MG63 (cell line): ENCODE data around the gene ARMC6. TPM values are rescaled to one million over a fixed set of nuclear protein-coding genes. Genes with fewer than 3 reads are reported as not detected.

ENCODE experiments used
- DNase-seq: peaks from one replicate; pipeline ENCODE4 v3.0.0-alpha.2; 2020
- H3K27me3 ChIP-seq: fragments of 250-450 bp; sonication (Bioruptor Pico); 2 replicates; pipeline ENCODE4 v1.5.1; 2020; ENCODE audit warnings: mild to moderate bottlenecking, moderate library complexity
- H3K36me3 ChIP-seq: fragments of 250-450 bp; sonication (Bioruptor Pico); 2 replicates; pipeline ENCODE4 v1.5.1; 2020; ENCODE audit warnings: mild to moderate bottlenecking, moderate library complexity
- H3K4me3 ChIP-seq: fragments of 250-450 bp; sonication (Bioruptor Pico); 2 replicates; pipeline ENCODE4 v1.5.1; 2020; ENCODE audit warnings: mild to moderate bottlenecking, moderate library complexity
- H3K9me3 ChIP-seq: fragments of 250-450 bp; sonication (Bioruptor Pico); 2 replicates; pipeline ENCODE4 v1.5.1; 2020; ENCODE audit warnings: mild to moderate bottlenecking, moderate library complexity
- total RNA-seq: library from RNA; depleted of rRNA; stranded (reverse); fragments of >200 nt; shearing (Covaris generic); gene quantifications from 2 replicates; pipeline ENCODE4 v1.2.3, GENCODE V29; 2014; ENCODE audit warnings: low replicate concordance; rRNA removed

Gene ARMC6
- 219 and 267 TPM in 2 replicates for total RNA-seq

- DNase-seq: peak; percentile 96
- Histone ChIP-seq H3K9me3 (peaks cover 4% of the 10 kb centered on the region), H3K4me3 (peak within 1 kb of the TSS; percentile 87), H3K36me3 (peaks cover 76% of the 10 kb centered on the region), H3K27me3 (no peaks in the 10 kb centered on the region)
Measured at GRCh38 chr19:19033426-19034203, at the start of gene ARMC6, which contains the start of gene SUGP2. Gene ARMC6, plus strand, starts transcription at chr19:19033603. Its CDS starts 607 bp downstream, at chr19:19034210. Gene SUGP2, minus strand, starts transcription at chr19:19033517. Its CDS starts 2,446 bp downstream, at chr19:19031071.

- 0 out of 2 replicates have a peak, but pooled peaks cover 2% of the 10 kb centered on the region for H3K9me3 ChIP-seq
- H3K4me3 ChIP-seq: no peak overlapping the region
- DNase-seq: no peak
- no peaks in the 10 kb centered on the region for H3K36me3 ChIP-seq
- peaks cover 6% of the 10 kb centered on the region; the same call in 1 of the 2 replicates for H3K27me3 ChIP-seq
Measured at GRCh38 chr19:18984251-18984650, 49.2 kb upstream of the ARMC6 start.

GRCh38 chr19:18985257-18985656 is 48.1 kb upstream of the ARMC6 start:
- Histone ChIP-seq H3K36me3 (no peaks in the 10 kb centered on the region), H3K27me3 (peaks cover 6% of the 10 kb centered on the region; the same call in 1 of the 2 replicates), H3K4me3 (no peak overlapping the region), H3K9me3 (0 out of 2 replicates have a peak, but pooled peaks cover 2% of the 10 kb centered on the region)
- DNase-seq: no peak

- H3K36me3 ChIP-seq: peaks cover 9% of the 10 kb centered on the region
- H3K9me3 ChIP-seq: 0 out of 2 replicates have a peak, but pooled peaks cover 2% of the 10 kb centered on the region
- no peak for DNase-seq
- H3K4me3 ChIP-seq: no peak overlapping the region
- H3K27me3 ChIP-seq: peaks cover 5% of the 10 kb centered on the region; the same call in 1 of the 2 replicates
Measured at GRCh38 chr19:18987456-18987855, 45.9 kb upstream of the ARMC6 start.

- Histone ChIP-seq H3K4me3 (no peak overlapping the region), H3K27me3 (no peaks in the 10 kb centered on the region; the same call in 1 of the 2 replicates), H3K36me3 (peaks cover 27% of the 10 kb centered on the region), H3K9me3 (no peaks in the 10 kb centered on the region)
- DNase-seq: no peak
Measured at GRCh38 chr19:18989316-18989715, 44.1 kb upstream of the ARMC6 start.

- DNase-seq: no peak
- no peaks in the 10 kb centered on the region for H3K27me3 ChIP-seq
- H3K9me3 ChIP-seq: no peaks in the 10 kb centered on the region
- peaks cover 36% of the 10 kb centered on the region for H3K36me3 ChIP-seq
- no peak overlapping the region for H3K4me3 ChIP-seq
Measured at GRCh38 chr19:18990128-18990708, 43.2 kb upstream of the ARMC6 start.

- no peaks in the 10 kb centered on the region for H3K9me3 ChIP-seq
- H3K27me3 ChIP-seq: no peaks in the 10 kb centered on the region
- no peak for DNase-seq
- no peak overlapping the region for H3K4me3 ChIP-seq
- peaks cover 43% of the 10 kb centered on the region for H3K36me3 ChIP-seq
Measured at GRCh38 chr19:18991006-18991405, 42.4 kb upstream of the ARMC6 start.

GRCh38 chr19:18991468-18991867 is 41.9 kb upstream of the ARMC6 start:
- peaks cover 48% of the 10 kb centered on the region for H3K36me3 ChIP-seq
- H3K9me3 ChIP-seq: no peaks in the 10 kb centered on the region
- H3K4me3 ChIP-seq: no peak overlapping the region
- no peaks in the 10 kb centered on the region for H3K27me3 ChIP-seq
- DNase-seq: no peak

GRCh38 chr19:18992696-18993095 is 40.7 kb upstream of the ARMC6 start:
- H3K9me3 ChIP-seq: no peaks in the 10 kb centered on the region
- no peak for DNase-seq
- H3K27me3 ChIP-seq: no peaks in the 10 kb centered on the region
- peaks cover 58% of the 10 kb centered on the region for H3K36me3 ChIP-seq
- no peak overlapping the region for H3K4me3 ChIP-seq

- DNase-seq: no peak
- Histone ChIP-seq H3K27me3 (no peaks in the 10 kb centered on the region), H3K4me3 (no peak overlapping the region), H3K36me3 (peaks cover 62% of the 10 kb centered on the region), H3K9me3 (no peaks in the 10 kb centered on the region)
Measured at GRCh38 chr19:18993115-18993514, 40.3 kb upstream of the ARMC6 start.

- DNase-seq: peak; percentile 94
- Histone ChIP-seq H3K36me3 (peaks cover 88% of the 10 kb centered on the region), H3K9me3 (no peaks in the 10 kb centered on the region), H3K27me3 (no peaks in the 10 kb centered on the region), H3K4me3 (no peak overlapping the region)
Measured at GRCh38 chr19:18995804-18996241, 37.6 kb upstream of the ARMC6 start.

GRCh38 chr19:18996351-18996750 is 37.1 kb upstream of the ARMC6 start:
- H3K27me3 ChIP-seq: no peaks in the 10 kb centered on the region
- peaks cover 90% of the 10 kb centered on the region for H3K36me3 ChIP-seq
- no peaks in the 10 kb centered on the region for H3K9me3 ChIP-seq
- no peak overlapping the region for H3K4me3 ChIP-seq
- DNase-seq: no peak

GRCh38 chr19:18996796-18997394 is 36.5 kb upstream of the ARMC6 start:
- Histone ChIP-seq H3K36me3 (peaks cover 92% of the 10 kb centered on the region), H3K27me3 (no peaks in the 10 kb centered on the region), H3K4me3 (no peak overlapping the region), H3K9me3 (no peaks in the 10 kb centered on the region)
- DNase-seq: no peak

- Histone ChIP-seq H3K36me3 (peaks cover 94% of the 10 kb centered on the region), H3K4me3 (no peak overlapping the region), H3K27me3 (no peaks in the 10 kb centered on the region), H3K9me3 (no peaks in the 10 kb centered on the region)
- DNase-seq: no peak
Measured at GRCh38 chr19:18998276-18998675, 35.1 kb upstream of the ARMC6 start.

GRCh38 chr19:18999016-18999758 is 34.2 kb upstream of the ARMC6 start:
- peak; percentile 48 for DNase-seq
- peaks cover 94% of the 10 kb centered on the region for H3K36me3 ChIP-seq
- no peak overlapping the region for H3K4me3 ChIP-seq
- no peaks in the 10 kb centered on the region for H3K27me3 ChIP-seq
- H3K9me3 ChIP-seq: no peaks in the 10 kb centered on the region

GRCh38 chr19:18999896-19000620 is 33.3 kb upstream of the ARMC6 start:
- Histone ChIP-seq H3K9me3 (no peaks in the 10 kb centered on the region), H3K36me3 (peaks cover 94% of the 10 kb centered on the region), H3K27me3 (no peaks in the 10 kb centered on the region), H3K4me3 (no peak overlapping the region)
- peak; percentile 31 for DNase-seq
